GM13976 (cell line): ENCODE data around the gene FAXC.

Source experiments
- DNase-seq: peaks from one replicate; pipeline ENCODE4 v3.0.0; 2012; ENCODE audit warnings: low spot score
- CTCF ChIP-seq: IDR thresholded peaks from 2 replicates; pipeline ENCODE4 v1.5.1; 2012; ENCODE audit warnings: borderline replicate concordance, mild to moderate bottlenecking; ENCODE audit not compliant: insufficient read depth; ENCODE audit errors: extremely low read depth, missing control alignments, control extremely low read depth
- in situ Hi-C: fragments of 300-500 bp; cut with MboI; formaldehyde crosslinking; loops from one replicate; pipeline ENCODE4 v1.12.0; 2022; ENCODE audit warnings: low sequenced_read_pairs, mixed read lengths, inconsistent platforms; ENCODE audit not compliant: unreplicated experiment

FAXC gene

GRCh38 chr6:99378636-99379035 is 29.2 kb upstream of the FAXC start:
- in situ Hi-C loops, result no loop called here

GRCh38 chr6:99369533-99369932 is 20.1 kb upstream of the FAXC start:
- in situ Hi-C loops, result no loop called here
- no peak for TF ChIP-seq CTCF

More at GRCh38 chr6:99378636-99379035, 29.2 kb upstream of the FAXC start:
- TF ChIP-seq CTCF, result no peak
- DNase-seq, result no peak

GRCh38 chr6:99366852-99367251 is 17.4 kb upstream of the FAXC start:
- in situ Hi-C loops, result no loop called here
- no peak for DNase-seq
- TF ChIP-seq CTCF, result no peak

More at GRCh38 chr6:99369533-99369932, 20.1 kb upstream of the FAXC start:
- DNase-seq, result no peak

GRCh38 chr6:99364026-99364425 is 14.6 kb upstream of the FAXC start:
- DNase-seq, result no peak
- no peak for TF ChIP-seq CTCF
- in situ Hi-C loops, result no loop called here

- no peak for DNase-seq
- in situ Hi-C loops, result no loop called here
- no peak for TF ChIP-seq CTCF
These were observed 13.3 kb upstream of the FAXC start for GRCh38 chr6:99362678-99363268.

GRCh38 chr6:99359800-99360199 is 10.3 kb upstream of the FAXC start:
- in situ Hi-C loops, result no loop called here
- DNase-seq, result no peak
- TF ChIP-seq CTCF, result no peak
